Activated CD8-positive, alpha-beta memory T cell treated with anti-CD3 and anti-CD28 coated beads, Interleukin-2, amount 50 U/mL, for 48 hours (primary cell): ENCODE measurements around the gene TUBGCP6.
"Not testable (repeated sequence)": the region's sequence is repeated elsewhere in the genome, so short reads cannot be mapped to it uniquely, and the experiment has no call there.

ENCODE experiments used
- DNase-seq: peaks from one replicate; pipeline ENCODE4 v3.0.0-alpha.2; 2020

TUBGCP6 gene

DNA sequence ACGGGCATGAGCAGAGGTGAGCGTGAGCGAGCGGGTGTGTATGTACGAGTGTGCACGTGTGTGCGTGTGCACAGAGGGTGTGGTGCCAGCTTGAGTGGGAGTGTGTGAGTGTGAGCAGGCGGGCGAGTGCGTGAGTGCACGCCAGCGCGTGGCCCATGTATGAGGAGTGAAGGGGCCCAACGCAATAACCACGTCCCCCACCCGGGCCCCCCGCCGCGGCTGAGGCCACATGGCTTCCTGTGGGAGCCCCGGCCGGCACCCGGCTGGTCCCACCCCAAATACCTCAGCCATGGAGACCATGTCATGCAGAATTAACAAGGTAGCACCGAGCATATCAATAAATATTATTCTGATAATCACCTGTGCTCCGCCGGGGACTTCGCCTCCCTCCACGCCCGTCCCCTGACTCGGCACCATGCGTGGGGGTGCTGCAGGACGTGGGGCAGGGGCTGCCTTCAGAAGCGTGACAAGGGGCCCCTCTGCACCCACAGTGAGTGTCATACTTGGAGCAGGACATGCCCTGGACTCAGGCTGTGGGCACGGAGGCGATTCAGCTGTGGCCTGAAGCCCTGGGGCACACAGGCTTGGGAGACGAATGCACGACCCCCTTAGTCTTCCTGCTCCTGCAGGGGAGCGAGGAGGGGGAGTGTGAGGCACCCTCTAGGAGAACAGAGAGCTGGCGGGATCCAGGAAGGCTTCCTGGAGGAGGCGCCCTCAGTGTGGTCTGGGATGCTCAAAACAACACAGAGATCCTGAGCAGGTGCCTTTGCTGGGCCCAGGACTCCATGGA, 64.7 kb downstream of the TUBGCP6 start:
- DNase-seq, result no peak

DNA sequence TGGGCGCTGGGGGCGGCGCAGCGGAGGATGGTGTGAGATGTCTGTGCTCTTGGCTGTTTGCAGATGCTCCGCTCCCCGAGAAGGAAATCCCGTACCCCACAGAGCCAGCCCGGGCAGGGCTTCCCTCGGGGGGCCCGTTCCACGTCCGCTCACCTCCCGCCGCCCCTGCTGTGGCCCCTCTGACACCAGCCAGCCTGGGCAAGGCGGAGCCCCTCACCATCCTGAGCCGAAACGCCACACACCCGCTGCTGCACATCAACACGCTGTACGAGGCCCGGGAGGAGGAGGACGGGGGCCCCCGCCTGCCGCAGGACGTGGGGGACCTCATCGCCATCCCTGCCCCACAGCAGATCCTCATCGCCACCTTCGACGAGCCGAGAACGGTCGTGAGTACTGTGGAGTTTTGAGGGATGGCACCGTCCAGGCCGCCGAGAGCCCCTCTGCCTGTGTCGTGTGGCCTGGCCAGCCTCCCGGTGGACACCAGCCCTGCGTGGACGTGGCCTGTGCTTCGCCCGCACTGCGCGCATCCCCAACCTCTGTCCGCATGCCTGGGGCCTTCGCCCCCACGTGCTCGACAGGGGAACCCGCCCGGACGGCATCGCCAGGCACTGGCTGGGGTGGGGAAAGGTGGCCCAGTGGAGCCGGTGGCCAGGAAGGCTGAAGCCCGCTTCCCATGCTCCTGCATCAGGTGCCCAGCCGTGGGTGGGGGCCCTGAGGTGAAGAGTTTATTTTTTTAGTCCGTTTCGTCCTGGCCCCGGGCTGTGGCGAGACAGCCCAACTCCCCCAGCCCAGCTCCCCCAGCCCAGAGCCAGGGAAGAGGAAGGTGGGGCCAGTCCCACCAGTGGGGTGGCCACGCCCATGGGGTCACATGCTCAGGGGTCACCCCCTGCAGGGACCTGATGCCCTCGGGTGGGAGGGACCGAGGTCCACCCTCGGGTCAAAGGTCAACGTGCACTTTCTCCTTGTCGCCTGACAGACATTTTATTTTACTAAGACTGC, 65.7 kb downstream of the TUBGCP6 start:
- no peak for DNase-seq

DNA sequence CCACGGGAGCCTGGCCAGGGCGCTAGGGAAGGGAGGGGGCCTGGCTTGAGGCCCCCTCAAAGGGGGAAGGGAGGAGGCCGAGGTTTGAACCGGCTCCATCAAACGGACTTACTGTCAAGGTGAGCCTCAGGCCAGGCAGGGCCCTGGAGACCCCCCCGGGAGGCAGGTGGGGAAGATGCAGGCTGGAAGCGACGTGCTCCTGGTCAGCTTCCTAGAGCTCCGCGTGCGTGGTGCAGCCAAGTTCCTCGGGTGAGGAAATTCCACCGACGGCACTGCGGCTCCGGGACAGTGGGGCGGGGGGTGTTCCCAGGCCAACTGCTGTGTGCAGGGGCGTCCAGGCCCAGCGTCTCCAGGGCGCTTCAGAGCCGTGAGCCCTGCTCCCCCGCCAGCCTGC, 66.4 kb downstream of the TUBGCP6 start:
- DNase-seq, result no peak

DNA sequence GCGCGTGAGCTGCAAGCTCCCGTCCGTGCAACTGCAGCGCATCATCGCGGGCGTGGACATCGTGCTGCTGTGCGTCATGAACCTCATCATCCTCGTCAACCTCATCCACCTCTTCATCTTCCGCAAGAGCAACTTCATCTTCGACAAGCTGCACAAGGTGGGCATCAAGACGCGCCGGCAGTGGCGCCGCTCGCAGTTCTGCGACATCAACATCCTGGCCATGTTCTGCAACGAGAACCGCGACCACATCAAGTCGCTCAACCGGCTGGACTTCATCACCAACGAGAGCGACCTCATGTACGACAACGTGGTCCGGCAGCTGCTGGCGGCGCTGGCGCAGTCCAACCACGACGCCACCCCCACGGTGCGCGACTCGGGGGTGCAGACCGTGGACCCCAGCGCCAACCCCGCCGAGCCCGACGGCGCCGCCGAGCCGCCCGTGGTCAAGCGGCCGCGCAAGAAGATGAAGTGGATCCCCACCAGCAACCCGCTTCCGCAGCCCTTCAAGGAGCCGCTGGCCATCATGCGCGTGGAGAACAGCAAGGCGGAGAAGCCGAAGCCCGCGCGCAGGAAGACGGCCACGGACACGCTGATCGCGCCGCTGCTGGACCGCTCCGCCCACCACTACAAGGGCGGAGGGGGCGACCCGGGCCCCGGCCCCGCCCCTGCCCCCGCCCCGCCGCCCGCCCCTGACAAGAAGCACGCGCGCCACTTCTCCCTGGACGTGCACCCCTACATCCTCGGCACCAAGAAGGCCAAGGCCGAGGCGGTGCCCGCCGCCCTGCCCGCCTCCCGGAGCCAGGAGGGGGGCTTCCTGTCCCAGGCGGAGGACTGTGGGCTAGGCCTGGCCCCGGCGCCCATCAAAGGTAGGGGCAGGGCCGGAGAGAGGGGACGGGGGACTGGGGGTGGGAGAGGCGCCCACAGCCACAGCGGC, 67.0 kb downstream of the TUBGCP6 start:
- DNase-seq, result no peak

DNA sequence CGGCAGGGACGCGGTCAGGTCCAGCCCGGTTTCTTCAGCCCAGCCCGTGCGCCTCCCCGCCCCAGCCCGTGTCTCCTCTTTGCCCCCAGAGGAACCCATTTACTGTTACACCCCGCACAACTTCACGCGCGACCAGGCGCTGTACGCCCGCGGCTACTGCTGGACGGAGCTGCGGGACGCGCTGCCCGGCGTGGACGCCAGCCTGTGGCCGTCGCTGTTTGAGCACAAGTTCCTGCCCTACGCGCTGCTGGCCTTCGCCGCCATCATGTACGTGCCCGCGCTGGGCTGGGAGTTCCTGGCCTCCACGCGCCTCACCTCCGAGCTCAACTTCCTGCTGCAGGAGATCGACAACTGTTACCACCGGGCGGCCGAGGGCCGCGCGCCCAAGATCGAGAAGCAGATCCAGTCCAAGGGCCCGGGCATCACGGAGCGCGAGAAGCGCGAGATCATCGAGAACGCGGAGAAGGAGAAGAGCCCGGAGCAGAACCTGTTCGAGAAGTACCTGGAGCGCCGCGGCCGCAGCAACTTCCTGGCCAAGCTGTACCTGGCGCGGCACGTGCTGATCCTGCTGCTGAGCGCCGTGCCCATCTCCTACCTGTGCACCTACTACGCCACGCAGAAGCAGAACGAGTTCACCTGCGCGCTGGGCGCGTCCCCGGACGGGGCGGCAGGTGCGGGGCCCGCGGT, 67.8 kb downstream of the TUBGCP6 start:
- no peak for DNase-seq

DNA sequence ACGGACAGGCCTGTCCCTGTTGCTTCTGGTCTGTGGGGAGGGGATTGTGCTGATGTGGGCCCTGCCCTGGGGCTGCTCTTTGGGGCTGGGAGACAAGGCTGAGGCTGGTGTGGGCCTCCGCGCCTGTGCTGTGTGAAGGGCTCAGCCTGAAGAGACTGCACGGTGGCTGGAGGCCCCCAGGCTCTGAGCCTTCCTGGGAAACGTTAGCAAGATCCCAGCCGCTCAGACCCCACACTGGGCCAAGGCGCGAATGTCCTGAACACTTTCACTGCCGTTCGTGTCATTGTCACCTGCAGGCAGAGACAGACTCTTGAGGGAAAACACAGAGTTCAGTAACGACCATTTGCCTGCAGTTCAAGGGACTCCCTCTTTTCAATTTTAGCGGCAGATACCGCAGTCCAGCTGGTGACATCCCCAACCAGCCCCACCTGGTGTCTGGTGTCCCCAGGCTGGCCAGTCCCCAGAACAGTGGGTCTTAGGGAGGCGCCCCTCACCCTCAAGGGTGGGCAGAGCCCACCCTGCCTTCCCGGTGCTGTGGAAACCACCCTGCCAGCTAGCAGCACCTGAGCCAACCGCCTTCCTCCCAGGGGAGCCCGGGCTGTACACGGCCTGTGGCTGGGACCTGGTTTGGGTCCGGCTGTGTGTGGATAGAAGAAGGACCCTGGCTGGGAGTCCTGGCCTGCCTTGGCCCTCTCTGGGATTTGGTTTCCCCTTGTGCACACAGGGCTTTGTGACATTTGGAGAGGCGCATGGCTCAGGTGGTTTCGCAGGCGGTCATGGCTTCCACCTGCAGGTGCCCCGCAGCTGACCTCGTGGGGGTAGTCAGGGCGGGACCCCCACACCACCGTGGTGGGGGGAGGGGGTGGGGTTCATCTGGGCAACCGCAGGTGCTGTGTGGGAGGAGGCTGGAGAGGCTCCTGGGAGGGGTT, 68.6 kb downstream of the TUBGCP6 start:
- no peak for DNase-seq

DNA sequence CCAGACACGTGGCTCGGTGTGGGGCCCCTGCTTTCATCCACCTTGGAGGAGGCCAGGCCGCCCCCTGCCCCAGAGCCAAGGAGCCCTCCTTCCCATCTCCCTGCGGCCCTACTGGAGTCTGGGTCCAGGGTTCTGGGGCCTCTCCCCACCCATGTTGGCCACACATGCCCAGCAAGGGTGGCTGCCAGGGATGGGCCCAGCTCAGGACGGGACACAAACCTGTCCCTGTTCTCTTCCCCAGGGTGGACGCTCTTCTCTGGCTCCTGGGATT, 69.7 kb downstream of the TUBGCP6 start:
- no peak for DNase-seq

DNA sequence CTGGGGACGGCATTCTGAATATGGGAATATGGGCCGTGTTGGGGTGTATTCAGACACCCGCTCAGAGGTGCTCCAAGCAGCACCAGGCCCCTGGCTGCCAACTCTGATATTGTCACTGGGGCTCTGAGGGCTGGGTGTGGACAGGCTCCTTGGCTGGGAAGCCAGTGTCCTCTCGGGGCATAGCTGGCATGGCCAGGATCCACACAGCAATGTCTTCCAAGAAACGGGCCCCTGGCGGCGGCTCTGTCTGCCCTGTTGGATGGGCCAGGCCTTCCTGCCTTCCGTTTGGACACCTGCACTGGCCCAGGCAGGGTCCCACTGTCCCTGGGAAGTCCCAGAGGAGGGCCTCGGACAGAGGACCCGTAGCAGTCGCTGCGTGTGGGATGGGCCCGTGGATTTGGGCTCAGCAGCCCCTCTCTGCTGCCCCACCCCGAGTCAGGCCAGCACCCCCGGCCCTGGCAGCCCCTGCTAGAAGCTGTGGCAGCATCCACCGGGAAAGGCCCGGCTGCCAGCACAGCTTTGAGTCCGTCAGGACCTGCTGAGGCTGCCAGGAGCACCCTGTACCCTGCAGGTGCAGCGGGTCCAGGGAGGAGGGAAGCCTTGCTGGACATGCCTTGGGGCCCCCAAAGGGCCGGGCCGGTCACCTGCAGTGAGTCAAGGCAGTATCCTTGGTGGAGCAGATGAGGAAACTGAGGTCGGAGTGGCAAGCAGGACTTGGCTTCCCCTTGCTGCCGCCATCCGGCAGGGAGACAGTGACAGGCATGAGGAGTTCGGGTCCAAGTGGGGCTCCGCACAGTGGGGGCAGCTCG, 70.2 kb downstream of the TUBGCP6 start:
- DNase-seq, result no peak

DNA sequence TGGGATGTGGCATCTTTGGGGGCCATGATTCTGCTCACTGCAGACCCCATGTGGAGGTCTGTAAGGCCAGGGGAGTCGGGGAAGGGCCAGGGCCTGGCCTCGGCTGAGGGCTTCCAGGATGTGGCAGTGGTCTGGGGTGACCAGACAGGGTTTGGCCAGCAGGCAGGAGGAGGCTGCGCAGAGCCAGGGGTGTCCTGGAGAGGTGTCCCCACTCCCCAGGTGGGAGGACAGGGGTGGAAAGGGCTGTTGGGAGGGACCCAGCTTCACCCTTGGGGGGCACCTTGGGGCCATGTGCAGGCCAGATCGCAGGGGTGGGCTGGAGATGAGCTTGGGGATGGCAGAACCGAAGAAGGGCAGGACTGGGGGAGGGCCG, 70.9 kb downstream of the TUBGCP6 start:
- DNase-seq, result no peak

DNA sequence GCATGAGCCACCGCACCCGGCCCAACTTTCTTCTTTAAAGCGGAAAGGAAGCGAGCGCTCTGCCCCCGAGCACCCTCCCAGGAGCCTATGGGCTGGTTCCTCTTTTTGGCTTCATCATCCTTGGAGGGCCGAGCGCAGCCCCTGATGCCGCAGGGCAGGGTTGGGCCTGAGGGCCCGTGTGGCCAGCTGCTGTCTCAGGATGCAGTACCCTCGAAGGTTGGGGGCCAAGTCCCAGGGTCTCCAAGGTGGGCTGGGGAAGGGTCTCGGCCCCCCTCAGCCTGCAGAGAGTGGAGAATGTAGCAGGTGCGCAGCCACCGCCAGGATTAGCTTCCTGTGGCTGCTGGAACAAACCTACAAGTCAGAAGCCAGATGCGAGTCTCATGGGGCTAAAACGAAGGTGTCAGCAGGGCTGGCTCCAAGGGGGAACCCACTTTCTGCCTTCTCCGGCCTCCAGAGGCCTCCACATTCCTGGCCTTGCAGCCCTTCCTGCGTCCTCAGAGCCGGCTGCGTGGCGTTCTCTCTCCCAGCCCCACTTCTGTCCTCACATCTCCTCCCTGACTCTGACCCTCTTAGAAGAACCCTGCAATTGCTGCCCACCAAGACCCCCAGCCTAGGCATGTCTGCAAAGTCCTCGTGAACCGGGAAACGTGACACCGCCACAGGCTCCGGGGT, 71.4 kb downstream of the TUBGCP6 start:
- no peak for DNase-seq

DNA sequence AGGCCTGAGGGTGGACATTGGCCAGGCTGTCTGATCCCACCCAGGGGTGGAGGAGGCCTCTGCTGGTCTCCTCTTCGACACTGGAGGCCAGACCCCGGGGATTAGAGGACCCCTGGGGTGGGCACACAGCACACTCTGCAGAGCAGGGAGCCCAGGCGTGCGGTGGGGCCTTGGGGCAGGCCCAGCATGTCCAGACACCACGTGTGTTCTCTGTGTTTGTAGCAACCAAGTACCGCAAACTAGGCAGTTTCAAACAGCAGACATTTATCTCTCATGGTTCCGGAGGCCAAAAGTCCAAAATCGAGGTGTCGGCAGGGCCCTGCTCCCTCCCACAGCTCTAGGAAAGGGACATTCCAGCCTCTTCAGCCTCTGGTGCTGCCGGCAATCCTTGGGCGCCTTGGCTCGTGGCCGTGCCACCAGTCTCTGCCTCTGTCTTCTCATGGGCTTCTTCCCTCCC, 72.8 kb downstream of the TUBGCP6 start:
- DNase-seq, result no peak

DNA sequence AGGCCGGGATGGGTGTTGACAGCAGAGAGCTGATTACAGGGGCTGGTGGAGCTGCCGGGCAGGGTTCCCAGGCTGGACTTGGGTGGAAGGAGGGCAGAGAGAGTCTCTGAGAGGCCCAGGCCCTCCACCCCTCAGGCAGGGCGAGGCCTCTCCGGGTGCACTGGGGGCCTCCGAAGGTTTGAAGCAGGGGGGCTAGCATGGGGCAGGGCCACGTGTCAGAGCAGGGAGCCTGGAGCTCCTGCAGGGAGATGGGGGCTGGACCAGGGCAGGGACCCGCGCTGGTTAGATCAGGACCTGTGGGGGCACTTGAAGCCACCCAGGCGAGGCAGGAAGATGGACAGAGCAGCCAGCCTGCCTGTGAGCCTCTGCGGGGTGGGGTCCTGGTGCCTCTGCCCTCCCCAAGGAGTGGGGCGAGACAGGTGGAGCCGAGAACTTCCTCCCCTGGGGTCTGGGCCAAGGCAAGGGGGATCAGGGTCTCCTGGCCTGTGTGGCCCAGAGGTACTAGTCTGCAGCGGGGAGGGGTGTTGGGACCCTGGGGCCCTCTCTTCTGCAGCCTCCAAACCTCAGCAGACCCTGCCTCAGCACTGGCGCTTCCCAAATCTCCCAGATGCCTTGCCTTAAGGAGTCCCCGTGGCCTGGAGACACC, 73.4 kb downstream of the TUBGCP6 start:
- no peak for DNase-seq

DNA sequence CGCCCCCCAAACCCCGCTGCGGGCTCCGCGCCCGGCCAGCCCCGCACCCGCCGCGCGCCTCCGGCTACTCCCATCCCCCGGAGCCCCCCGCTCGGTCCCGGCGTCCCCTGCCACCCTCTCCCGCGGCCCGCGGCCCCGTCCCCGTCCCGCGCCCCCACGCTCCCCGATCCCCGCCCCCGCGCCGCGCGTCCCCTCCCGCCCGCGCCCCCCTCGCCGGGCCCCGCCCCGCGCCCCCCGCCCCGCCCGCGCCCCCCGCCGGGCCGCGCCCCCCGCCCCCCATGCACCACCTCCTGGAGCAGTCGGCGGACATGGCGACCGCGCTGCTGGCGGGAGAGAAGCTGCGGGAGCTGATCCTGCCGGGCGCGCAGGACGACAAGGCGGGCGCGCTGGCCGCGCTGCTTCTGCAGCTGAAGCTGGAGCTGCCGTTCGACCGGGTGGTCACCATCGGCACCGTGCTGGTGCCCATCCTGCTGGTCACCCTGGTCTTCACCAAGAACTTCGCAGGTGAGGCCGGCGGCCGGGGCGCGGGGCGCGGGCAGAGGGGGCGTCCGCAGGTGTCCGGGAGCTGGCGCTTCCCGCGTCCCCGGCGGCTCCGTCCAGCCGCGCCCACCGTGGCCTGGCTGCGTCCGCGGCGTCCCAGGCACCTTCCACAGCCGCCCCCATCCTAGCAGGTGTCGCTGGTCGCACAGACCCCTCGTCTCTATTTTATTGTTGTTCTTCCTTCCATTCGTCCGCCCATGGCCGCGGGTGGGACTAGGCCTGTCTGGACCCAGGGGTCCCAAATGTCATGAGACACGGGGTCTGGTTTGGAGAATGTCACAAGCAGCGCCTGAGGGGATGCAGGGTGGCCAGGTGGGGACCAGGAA, 74.1 kb downstream of the TUBGCP6 start, which contains the start of gene PANX2:
TSS of gene PANX2 (plus strand) at position 279 of the 866 bp plus-strand sequence. CDS start at position 279, 0 bp downstream.
- DNase-seq, result no peak

DNA sequence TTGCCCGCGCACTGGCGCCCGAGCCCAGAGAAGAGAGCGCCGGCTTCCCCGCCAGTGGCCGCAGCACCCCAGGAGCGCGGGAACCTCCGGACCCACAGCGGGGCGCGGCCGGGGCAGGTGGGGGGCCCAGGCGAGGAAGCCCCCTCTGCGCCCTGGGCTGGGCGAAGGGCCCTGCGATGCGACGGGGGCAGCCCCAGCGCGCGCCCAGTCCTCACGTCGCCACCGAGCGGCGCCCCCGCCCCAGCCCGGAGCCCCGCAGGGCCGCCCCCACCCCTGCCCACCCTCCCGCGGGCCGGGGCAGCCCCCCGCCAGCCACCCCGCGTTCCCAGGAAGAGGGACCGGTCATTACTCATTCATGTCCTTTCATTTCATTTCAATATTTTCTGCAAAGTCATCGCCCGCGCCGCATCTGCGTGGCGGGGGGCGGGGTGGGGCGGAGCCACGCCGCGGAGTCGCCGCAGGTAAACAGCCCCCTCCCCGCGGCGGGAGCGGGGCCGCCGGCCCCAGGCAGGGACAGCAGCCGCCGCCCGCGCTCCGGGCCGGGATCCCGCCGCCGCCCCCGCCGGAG, 75.0 kb downstream of the TUBGCP6 start:
- DNase-seq, result peak; percentile 79

DNA sequence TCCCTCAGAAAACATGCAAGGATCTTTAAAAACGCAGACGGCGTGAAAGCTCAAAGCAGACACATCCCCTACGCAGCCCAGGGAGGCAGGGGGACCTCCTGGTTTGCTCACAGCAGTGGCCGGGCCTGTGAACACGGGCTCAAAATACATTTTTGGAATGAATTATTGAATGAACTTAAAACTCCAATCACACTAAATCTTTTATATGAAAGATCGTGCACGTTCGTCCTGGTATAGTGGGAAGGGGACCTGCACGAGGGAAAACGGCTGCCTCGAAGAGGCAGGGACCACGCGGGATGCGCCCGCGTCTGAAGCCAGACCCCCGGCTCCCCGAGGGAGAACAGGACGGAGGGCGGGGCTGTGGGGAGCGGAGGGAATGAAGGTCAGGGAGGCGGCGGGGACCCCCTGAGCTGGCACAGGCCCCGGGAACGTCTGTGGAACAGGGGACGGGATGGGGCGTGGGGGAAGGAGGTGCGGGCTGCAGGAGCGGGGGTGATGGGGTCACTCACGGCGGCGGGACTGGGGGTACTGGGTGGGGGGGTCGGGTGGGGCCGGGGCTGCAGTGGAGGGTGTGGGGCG, 75.6 kb downstream of the TUBGCP6 start:
- no peak for DNase-seq

DNA sequence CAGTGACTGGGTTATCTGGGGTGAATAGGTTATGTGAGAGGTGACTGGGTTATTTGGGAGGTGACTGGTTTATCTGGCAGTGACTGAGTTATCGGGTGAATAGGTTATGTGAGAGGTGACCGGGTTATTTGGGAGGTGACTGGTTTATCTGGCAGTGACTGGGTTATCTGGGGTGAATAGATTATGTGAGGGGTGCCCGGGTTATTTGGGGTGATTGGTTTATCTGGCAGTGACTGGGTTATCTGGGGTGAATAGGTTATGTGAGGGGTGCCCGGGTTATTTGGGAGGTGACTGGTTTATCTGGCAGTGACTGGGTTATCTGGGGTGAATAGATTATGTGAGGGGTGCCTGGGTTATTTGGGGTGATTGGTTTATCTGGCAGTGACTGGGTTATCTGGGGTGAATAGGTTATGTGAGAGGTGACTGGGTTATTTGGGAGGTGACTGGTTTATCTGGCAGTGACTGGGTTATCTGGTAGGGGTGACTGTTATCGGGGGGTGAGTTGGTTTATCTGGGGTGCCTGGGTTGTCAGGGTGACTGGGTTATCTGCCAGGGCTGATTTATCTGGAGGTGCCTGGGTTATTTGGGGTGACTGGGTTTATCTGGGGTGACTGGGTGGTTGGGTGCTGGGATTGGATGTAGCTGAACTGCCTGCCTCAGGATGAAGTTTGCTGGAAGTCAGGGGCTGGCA, 76.2 kb downstream of the TUBGCP6 start:
- DNase-seq, result not testable (repeated sequence)
